Stomach smooth muscle (tissue), 2 donors: ENCODE measurements around the gene PSMB5.
A peak's percentile ranks its signal among the peaks of the same experiment; 100 is the strongest.

ENCODE experiments used
- H3K27ac ChIP-seq: one replicate; pipeline ENCODE4 v1.7.0; 2013; ENCODE audit warnings: mild to moderate bottlenecking, low read length, inconsistent platforms
- H3K27me3 ChIP-seq, 2 donors: one replicate each; pipeline ENCODE4 v1.7.0; 2013; ENCODE audit warnings: low read length in 2 of 2; ENCODE audit not compliant: insufficient read depth in 2 of 2, control insufficient read depth in 1 of 2
- H3K36me3 ChIP-seq, 2 donors: one replicate each; pipeline ENCODE4 v1.7.0; 2013; ENCODE audit warnings: low read length in 2 of 2; ENCODE audit not compliant: control insufficient read depth in 2 of 2, insufficient read depth in 2 of 2
- H3K4me1 ChIP-seq: one replicate; pipeline ENCODE4 v1.7.0; 2013; ENCODE audit warnings: low read length; ENCODE audit not compliant: control insufficient read depth, insufficient read depth
- H3K4me3 ChIP-seq, 2 donors: one replicate each; pipeline ENCODE4 v1.7.0; 2013; ENCODE audit warnings: low read length in 2 of 2
- H3K9ac ChIP-seq, 2 donors: one replicate each; pipeline ENCODE4 v1.7.0; 2013; ENCODE audit warnings: low read length in 2 of 2, mild to moderate bottlenecking in 1 of 2
- H3K9me3 ChIP-seq, 2 donors: one replicate each; pipeline ENCODE4 v1.7.0; 2013; ENCODE audit warnings: low read length in 2 of 2; ENCODE audit not compliant: control insufficient read depth in 2 of 2
- donor health status: healthy.
- donor health status: Pancreatic carcinoma.

Gene PSMB5

GRCh38 chr14:22977434-22977683, 57.3 kb downstream of the PSMB5 start:
- Histone ChIP-seq H3K36me3 (peaks cover 0 to 6% of the 10 kb centered on the region in 2 donors), H3K9me3 (no peaks in the 10 kb centered on the region), H3K4me3 (no peak overlapping the region), H3K27me3 (peaks cover 0 to 10% of the 10 kb centered on the region in 2 donors), H3K4me1 (peaks cover 45% of the 10 kb centered on the region), H3K27ac (peak overlapping the region; percentile 58), H3K9ac (no peak overlapping the region)

DNA sequence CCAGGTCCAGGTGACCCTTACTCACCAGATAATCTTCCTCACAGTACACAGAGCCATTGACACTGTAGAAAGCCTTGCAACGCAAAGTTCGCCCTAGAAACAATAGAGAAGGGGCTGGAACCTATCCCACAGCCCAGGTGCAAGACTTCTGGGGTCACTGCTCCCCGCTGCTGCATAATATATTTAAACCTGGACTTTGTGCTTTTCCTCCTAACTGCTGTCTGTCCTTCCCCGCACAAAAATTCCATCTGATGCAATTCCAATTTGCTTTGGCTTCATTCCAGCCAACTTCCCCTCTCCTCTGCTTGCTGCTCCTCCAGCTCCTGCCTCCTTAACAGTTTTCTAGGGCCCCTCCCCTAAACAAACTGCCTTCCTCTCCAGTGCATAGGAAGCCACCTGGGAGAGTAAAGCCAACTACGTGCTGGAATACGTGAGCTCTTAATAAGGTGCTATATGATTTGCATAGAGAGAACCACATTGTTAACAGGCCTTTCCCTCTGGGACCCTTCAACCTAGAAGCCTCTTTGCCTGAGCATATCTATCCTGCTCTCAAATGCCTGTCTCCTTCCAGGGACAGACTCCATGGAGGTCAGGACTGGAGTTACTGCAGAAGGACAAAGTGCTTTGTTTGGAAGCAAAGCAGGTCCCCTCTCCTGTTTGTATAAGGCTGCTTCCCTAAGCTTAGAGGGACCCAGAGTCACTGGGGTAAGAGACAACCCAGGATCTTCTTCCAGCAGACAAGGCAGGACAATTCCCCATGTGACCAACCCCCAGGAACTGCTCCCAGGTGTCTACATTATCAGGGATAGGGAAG, 57.9 kb downstream of the PSMB5 start:
- Histone ChIP-seq H3K27me3 (peaks cover 0 to 10% of the 10 kb centered on the region in 2 donors), H3K27ac (peak overlapping the region; percentile 58), H3K36me3 (peaks cover 0 to 10% of the 10 kb centered on the region in 2 donors), H3K4me1 (peaks cover 42% of the 10 kb centered on the region), H3K4me3 (no peak overlapping the region), H3K9ac (no peak overlapping the region), H3K9me3 (no peaks in the 10 kb centered on the region)
